Natural killer cell treated with Interleukin-12 subunit alpha and Interleukin-12 subunit beta and Interleukin-15 and Interleukin-18, amount 100 ng/mL, for 72 hours (primary cell): ENCODE data around the gene GULP1. TPM values are rescaled to one million over a fixed set of nuclear protein-coding genes. Genes with fewer than 3 reads are reported as not detected.

Source experiments
- ATAC-seq, 2 donors: fragments of 150-1000 bp; cut with Tn5 transposase in 1 of 2; sonication (Bioruptor Pico), chemical (Tn5 transposase) in 1 of 2; 2 replicates each; pipeline ENCODE4 v1.10.0; 2021
- DNase-seq: peaks from one replicate; pipeline ENCODE4 v3.0.0; 2022; ENCODE audit warnings: low spot score
- H3K27ac Mint-ChIP-seq, 2 donors: 1 replicate in 1 of 2; 2 replicates in 1 of 2; pipeline ENCODE4 v1.8.0; 2022; ENCODE audit warnings: mixed read lengths in 2 of 2, mild to moderate bottlenecking in 1 of 2, moderate library complexity in 1 of 2
- H3K27me3 Mint-ChIP-seq, 2 donors: 1 replicate in 1 of 2; 2 replicates in 1 of 2; pipeline ENCODE4 v1.8.0; 2022; ENCODE audit warnings: mixed read lengths in 2 of 2
- H3K36me3 Mint-ChIP-seq: one replicate; pipeline ENCODE4 v1.8.0; 2022; ENCODE audit warnings: mixed read lengths
- H3K4me1 Mint-ChIP-seq, 2 donors: 1 replicate in 1 of 2; 2 replicates in 1 of 2; pipeline ENCODE4 v1.8.0; 2022; ENCODE audit warnings: low read depth in 2 of 2, mixed read lengths in 2 of 2, mild to moderate bottlenecking in 1 of 2
- H3K4me3 Mint-ChIP-seq: one replicate; pipeline ENCODE4 v1.8.0; 2022; ENCODE audit warnings: mixed read lengths
- H3K9me3 Mint-ChIP-seq: 2 replicates; pipeline ENCODE4 v1.8.0; 2022; ENCODE audit warnings: mixed read lengths
- total RNA-seq, 2 donors: library from RNA; stranded (reverse); gene quantifications; one replicate each; pipeline ENCODE4 v1.2.3, GENCODE V29; 2022

Gene GULP1
- total RNA-seq, 2 donors from 2014 or later = not detected

- no peak for ATAC-seq
- Mint-ChIP-seq H3K4me3 (no peak overlapping the region), H3K27ac (no peak overlapping the region), H3K36me3 (no peaks in the 10 kb centered on the region), H3K9me3 (peaks cover 13% of the 10 kb centered on the region), H3K27me3 (no peaks in the 10 kb centered on the region), H3K4me1 (no peaks in the 10 kb centered on the region)
- DNase-seq = no peak
Measured at GRCh38 chr2:188415754-188416083, 124.0 kb downstream of the GULP1 start.

DNA sequence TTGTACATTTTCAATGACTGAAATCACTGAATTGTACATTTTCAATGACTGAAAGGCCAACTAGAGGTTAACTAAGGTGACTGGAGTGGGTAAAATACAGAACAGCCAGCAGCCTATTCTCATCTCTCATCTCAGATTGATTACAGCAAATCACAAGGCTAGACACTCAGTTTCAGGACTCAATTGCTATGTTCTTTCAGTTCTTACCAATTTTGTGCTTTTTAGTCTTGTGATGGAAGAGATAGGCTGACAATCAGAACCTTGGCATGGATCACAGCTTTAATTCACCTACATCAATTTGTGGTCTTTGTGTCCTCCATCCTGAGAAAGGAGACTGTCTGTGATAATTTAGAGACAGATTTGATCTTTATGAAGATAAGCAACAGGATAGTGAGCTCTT lies 124.7 kb downstream of the GULP1 start:
- no peak overlapping the region for H3K4me3 Mint-ChIP-seq
- H3K27me3 Mint-ChIP-seq = no peaks in the 10 kb centered on the region
- H3K4me1 Mint-ChIP-seq = no peaks in the 10 kb centered on the region
- H3K27ac Mint-ChIP-seq = no peak overlapping the region
- no peak for DNase-seq
- no peaks in the 10 kb centered on the region for H3K36me3 Mint-ChIP-seq
- ATAC-seq = no peak
- H3K9me3 Mint-ChIP-seq = peaks cover 13% of the 10 kb centered on the region

GRCh38 chr2:188422726-188423125 lies 131.1 kb downstream of the GULP1 start:
- Mint-ChIP-seq H3K27me3 (no peaks in the 10 kb centered on the region), H3K9me3 (peaks cover 11% of the 10 kb centered on the region)
- no peak for ATAC-seq

GRCh38 chr2:188425266-188425665 lies 133.6 kb downstream of the GULP1 start:
- no peak for ATAC-seq
- no peak overlapping the region for H3K4me3 Mint-ChIP-seq
- H3K27ac Mint-ChIP-seq = no peak overlapping the region
- H3K9me3 Mint-ChIP-seq = peaks cover 11% of the 10 kb centered on the region
- H3K4me1 Mint-ChIP-seq = no peaks in the 10 kb centered on the region
- no peak for DNase-seq
- no peaks in the 10 kb centered on the region for H3K27me3 Mint-ChIP-seq
- H3K36me3 Mint-ChIP-seq = no peaks in the 10 kb centered on the region

More at GRCh38 chr2:188422726-188423125, 131.1 kb downstream of the GULP1 start:
- no peak for DNase-seq
- Mint-ChIP-seq H3K36me3 (no peaks in the 10 kb centered on the region), H3K4me3 (no peak overlapping the region), H3K27ac (no peak overlapping the region), H3K4me1 (no peaks in the 10 kb centered on the region)

DNA sequence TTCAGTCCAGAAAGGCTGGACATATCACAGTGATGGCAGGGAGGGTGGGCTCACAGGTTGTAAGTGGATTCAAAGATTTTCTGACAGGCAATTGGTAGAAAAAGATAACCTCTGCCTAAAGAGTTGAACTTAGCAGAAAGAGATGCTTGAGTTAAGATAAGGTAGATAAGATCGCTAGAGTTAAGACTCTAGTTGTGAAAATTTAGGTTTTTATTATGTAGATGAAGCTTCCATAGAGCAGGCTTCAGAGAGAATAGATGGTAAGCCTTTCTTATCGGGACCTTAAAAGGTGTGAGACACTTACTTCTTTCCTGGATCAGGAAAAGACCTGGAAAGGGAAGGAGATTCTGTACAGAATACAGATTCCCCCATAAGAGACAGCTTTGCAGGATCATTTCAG lies 134.4 kb downstream of the GULP1 start:
- H3K9me3 Mint-ChIP-seq = peaks cover 17% of the 10 kb centered on the region
- no peaks in the 10 kb centered on the region for H3K27me3 Mint-ChIP-seq
- no peak for DNase-seq
- no peaks in the 10 kb centered on the region for H3K4me1 Mint-ChIP-seq
- no peak overlapping the region for H3K4me3 Mint-ChIP-seq
- ATAC-seq = no peak
- H3K36me3 Mint-ChIP-seq = no peaks in the 10 kb centered on the region
- no peak overlapping the region for H3K27ac Mint-ChIP-seq

DNA sequence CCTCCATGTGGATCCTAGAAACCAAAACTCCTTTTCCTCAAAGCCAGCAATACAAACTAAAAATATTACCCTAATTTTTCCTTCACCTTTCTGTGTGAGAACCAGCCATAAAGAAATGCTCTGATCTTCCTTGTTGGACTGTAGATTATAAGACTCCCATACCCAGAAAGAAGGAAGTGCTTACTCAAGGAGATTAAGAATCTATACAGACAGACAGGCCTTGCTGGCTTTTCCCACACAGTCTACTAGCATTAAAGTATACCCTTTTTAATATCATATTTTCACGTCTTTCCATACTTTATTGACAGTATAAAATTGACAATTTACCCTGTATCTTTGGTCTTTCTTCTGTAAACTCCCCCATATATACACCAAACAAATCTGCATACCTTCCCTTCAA lies 139.0 kb downstream of the GULP1 start:
- DNase-seq (no peak), ATAC-seq (no peak)
- peaks cover 20% of the 10 kb centered on the region for H3K9me3 Mint-ChIP-seq
- no peaks in the 10 kb centered on the region for H3K36me3 Mint-ChIP-seq
- H3K4me1 Mint-ChIP-seq = no peaks in the 10 kb centered on the region
- no peaks in the 10 kb centered on the region for H3K27me3 Mint-ChIP-seq
- H3K27ac Mint-ChIP-seq = no peak overlapping the region
- no peak overlapping the region for H3K4me3 Mint-ChIP-seq

DNA sequence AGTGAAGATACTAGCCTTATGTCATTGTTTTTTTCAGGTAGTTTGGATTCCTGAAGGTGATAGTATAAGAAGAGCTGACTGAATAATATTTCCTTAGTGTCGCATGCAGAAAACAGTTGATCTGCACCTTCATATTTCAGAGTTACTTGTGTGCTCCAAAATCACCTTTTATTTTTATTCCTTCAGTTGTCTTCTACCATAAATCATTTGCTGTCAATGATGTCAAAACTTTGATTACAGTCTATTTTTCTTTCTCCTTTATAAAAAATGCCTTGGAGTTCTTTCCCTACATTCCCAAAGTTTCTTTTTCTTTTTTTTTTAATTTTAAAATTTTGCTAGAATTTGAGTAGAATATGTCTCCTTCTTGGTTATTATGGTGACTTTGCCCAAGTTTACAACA lies 142.3 kb downstream of the GULP1 start:
- no peak overlapping the region for H3K27ac Mint-ChIP-seq

DNA sequence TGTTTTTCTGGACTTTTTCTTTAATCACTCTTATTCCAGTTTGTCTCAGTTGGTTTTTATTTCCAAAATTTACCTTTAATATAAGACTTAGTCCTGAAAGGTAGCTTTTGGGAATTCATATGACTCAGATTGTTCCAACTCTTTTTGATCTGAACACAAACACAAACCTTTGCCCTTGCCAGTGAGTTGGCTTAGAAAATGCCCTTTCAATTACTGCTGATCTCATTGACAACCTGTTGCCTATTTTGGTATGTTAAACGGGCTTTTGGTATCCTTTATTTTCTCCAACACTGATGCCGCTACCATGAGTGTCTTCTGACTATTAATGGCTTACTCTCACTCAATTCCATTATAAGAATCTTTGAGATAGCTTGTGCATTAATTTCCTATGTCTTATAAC lies 143.4 kb downstream of the GULP1 start:
- no peaks in the 10 kb centered on the region for H3K4me1 Mint-ChIP-seq
- DNase-seq = no peak
- peaks cover 15% of the 10 kb centered on the region for H3K9me3 Mint-ChIP-seq
- no peak overlapping the region for H3K4me3 Mint-ChIP-seq
- no peak for ATAC-seq
- H3K27me3 Mint-ChIP-seq = no peaks in the 10 kb centered on the region
- peaks cover 4% of the 10 kb centered on the region for H3K36me3 Mint-ChIP-seq
- no peak overlapping the region for H3K27ac Mint-ChIP-seq

More for the DNA sequence above, 142.3 kb downstream of the GULP1 start:
- no peak for ATAC-seq
- Mint-ChIP-seq H3K4me1 (no peaks in the 10 kb centered on the region), H3K4me3 (no peak overlapping the region), H3K27me3 (no peaks in the 10 kb centered on the region), H3K9me3 (peaks cover 12% of the 10 kb centered on the region), H3K36me3 (peaks cover 4% of the 10 kb centered on the region)
- DNase-seq = no peak

GRCh38 chr2:188437537-188437936 lies 145.9 kb downstream of the GULP1 start:
- peaks cover 4% of the 10 kb centered on the region for H3K36me3 Mint-ChIP-seq
- no peaks in the 10 kb centered on the region for H3K4me1 Mint-ChIP-seq
- no peak overlapping the region for H3K4me3 Mint-ChIP-seq
- H3K27ac Mint-ChIP-seq = no peak overlapping the region
- DNase-seq (no peak), ATAC-seq (no peak)
- H3K9me3 Mint-ChIP-seq = peaks cover 9% of the 10 kb centered on the region
- H3K27me3 Mint-ChIP-seq = no peaks in the 10 kb centered on the region

GRCh38 chr2:188439986-188440385 lies 148.3 kb downstream of the GULP1 start:
- Mint-ChIP-seq H3K9me3 (peaks cover 9% of the 10 kb centered on the region), H3K27ac (no peak overlapping the region), H3K4me3 (no peak overlapping the region), H3K4me1 (no peaks in the 10 kb centered on the region), H3K27me3 (no peaks in the 10 kb centered on the region), H3K36me3 (peaks cover 4% of the 10 kb centered on the region)
- DNase-seq = no peak
- no peak for ATAC-seq

DNA sequence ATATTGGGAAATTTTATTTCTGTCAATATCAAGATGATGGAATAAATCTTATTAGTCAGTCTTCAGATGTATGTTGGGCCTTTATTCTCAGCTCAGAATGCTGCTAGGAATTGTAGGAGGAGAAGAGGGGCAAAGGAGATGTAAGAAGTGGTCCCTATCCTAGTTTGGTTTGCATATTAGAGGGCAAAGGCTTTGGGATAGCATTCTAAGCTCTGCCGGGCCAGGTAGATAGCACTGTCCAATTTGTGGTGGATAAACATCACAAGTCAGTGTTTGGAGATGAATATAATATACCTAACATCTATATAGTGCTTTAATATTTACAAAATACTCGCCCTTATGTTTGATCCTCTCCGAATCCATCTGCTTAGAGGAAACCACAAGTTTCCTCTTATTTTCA lies 149.2 kb downstream of the GULP1 start:
- Mint-ChIP-seq H3K27ac (no peak overlapping the region), H3K4me1 (no peaks in the 10 kb centered on the region), H3K27me3 (no peaks in the 10 kb centered on the region), H3K9me3 (peaks cover 6% of the 10 kb centered on the region), H3K36me3 (peaks cover 4% of the 10 kb centered on the region), H3K4me3 (no peak overlapping the region)
- ATAC-seq (no peak), DNase-seq (no peak)

DNA sequence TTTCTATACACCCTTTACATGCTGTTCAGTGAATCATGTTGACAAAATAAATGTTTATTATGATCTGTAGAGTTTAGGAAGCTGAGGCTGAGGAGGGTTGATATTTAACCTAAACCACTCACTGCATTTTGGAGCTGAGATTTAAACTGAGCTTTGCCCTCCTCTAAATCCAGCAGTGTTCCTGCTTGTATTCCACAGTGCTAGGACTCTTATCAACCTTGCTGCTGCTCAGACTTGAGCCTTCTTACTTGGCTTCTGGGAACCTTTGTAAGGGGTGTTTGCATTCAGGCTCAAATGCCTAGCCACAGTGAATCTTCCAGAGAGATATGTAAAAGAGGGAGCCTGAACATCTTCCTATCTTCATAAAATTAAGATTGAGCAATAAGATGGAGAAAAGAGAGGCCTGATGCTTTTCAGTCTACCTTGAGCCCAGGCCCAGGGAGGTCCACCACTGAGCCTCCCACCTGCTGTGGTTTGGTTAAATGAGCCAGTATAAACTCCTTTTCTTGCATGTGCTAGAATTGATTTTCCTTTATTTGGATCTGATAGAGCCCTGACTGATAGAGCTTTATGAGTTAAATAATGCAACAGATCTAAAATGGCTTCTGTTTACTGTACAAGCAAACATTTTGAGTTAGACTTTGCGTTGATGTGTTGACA lies 149.7 kb downstream of the GULP1 start:
- no peak overlapping the region for H3K27ac Mint-ChIP-seq
- H3K36me3 Mint-ChIP-seq = peaks cover 4% of the 10 kb centered on the region
- H3K27me3 Mint-ChIP-seq = no peaks in the 10 kb centered on the region
- H3K4me3 Mint-ChIP-seq = no peak overlapping the region
- no peak for ATAC-seq
- peaks cover 6% of the 10 kb centered on the region for H3K9me3 Mint-ChIP-seq
- DNase-seq = no peak
- no peaks in the 10 kb centered on the region for H3K4me1 Mint-ChIP-seq

- ATAC-seq (no peak), DNase-seq (no peak)
- no peak overlapping the region for H3K4me3 Mint-ChIP-seq
- no peak overlapping the region for H3K27ac Mint-ChIP-seq
- H3K4me1 Mint-ChIP-seq = no peaks in the 10 kb centered on the region
- no peaks in the 10 kb centered on the region for H3K27me3 Mint-ChIP-seq
- H3K9me3 Mint-ChIP-seq = peaks cover 6% of the 10 kb centered on the region
- H3K36me3 Mint-ChIP-seq = no peaks in the 10 kb centered on the region
Measured at GRCh38 chr2:188443207-188443606, 151.5 kb downstream of the GULP1 start.

DNA sequence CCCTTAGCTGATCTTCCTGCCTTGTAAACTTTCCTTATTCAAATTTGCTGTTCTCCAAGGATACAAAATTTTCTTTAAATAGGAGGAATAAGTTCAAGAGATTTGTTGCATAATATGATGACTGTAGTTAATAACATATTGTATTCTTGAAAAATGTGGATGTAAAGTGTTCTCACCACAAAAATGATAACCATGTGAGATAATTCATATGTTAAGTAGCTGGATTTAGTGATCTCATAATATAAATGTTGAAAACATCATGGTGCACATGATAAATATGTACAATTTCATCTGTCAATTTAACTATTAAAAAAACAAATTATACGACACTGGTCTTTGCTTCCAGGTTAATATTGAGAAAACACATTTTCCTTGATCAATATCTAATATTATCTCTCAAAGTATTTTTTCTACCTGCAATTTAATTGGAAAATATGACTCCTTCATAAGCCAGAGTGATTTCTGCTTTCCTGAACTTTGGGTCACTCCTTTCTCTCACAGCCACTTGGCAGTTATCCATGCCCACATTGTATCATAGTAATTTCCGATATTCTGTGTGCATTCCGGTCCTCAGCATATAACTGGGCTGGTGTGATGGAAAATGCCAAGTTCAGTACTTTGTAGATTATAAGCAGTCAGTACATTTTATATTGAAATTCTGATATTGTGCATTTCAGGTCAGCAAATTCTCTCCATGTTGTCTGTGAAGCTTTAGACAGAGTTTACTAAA lies 152.6 kb downstream of the GULP1 start:
- Mint-ChIP-seq H3K9me3 (peaks cover 6% of the 10 kb centered on the region), H3K4me3 (no peak overlapping the region), H3K4me1 (no peaks in the 10 kb centered on the region), H3K27ac (no peak overlapping the region), H3K36me3 (no peaks in the 10 kb centered on the region), H3K27me3 (no peaks in the 10 kb centered on the region)
- ATAC-seq (no peak), DNase-seq (no peak)

GRCh38 chr2:188449561-188449960 lies 157.9 kb downstream of the GULP1 start:
- no peaks in the 10 kb centered on the region for H3K4me1 Mint-ChIP-seq
- H3K27me3 Mint-ChIP-seq = no peaks in the 10 kb centered on the region
- no peak overlapping the region for H3K27ac Mint-ChIP-seq
- DNase-seq (no peak), ATAC-seq (no peak)
- H3K4me3 Mint-ChIP-seq = no peak overlapping the region
- no peaks in the 10 kb centered on the region for H3K36me3 Mint-ChIP-seq
- H3K9me3 Mint-ChIP-seq = peaks cover 8% of the 10 kb centered on the region
